Esophagus squamous epithelium (tissue), 4 donors: ENCODE data around the gene PLEKHA7.

Experiments used
- POLR2A ChIP-seq, 4 donors: fragments of 450-650 bp; IDR thresholded peaks; one replicate each; pipeline ENCODE4 v1.6.1; 2017; ENCODE audit warnings: antibody characterized with exemption in 4 of 4, mild to moderate bottlenecking in 4 of 4, moderate library complexity in 3 of 4
- TF ChIP-seq, protein P1 (sequence below), 6 experiments: fragments of 450-650 bp in 4 of 6; fragments of 200-600 bp in 2 of 6; sonication (generic) in 2 of 6; IDR thresholded peaks; one replicate each; pipeline ENCODE4 v1.5.1; 2016 to 2019; ENCODE audit warnings: antibody characterized with exemption in 6 of 6, mild to moderate bottlenecking in 4 of 6, moderate library complexity in 4 of 6

DNA sequence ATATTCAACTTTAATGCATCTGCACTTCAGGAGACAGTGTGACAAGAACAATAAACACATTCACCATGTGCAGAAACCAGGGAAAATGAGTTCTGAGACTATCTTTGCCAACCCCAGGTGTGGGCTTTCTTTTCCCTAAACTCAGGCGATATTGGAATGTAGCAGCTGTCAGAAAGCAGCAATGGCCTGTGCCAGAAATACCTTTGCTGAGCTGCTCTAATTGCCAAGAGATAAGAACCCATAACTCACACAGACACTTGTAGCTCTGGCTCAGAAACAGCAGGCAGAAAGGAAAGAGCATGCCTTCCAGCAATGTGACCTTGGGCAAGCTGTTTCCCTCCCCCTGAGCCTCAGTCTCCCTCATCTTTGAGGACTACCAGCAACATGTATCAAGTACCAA lies 77.6 kb downstream of the PLEKHA7 start:
- TF ChIP-seq, protein P1, sequence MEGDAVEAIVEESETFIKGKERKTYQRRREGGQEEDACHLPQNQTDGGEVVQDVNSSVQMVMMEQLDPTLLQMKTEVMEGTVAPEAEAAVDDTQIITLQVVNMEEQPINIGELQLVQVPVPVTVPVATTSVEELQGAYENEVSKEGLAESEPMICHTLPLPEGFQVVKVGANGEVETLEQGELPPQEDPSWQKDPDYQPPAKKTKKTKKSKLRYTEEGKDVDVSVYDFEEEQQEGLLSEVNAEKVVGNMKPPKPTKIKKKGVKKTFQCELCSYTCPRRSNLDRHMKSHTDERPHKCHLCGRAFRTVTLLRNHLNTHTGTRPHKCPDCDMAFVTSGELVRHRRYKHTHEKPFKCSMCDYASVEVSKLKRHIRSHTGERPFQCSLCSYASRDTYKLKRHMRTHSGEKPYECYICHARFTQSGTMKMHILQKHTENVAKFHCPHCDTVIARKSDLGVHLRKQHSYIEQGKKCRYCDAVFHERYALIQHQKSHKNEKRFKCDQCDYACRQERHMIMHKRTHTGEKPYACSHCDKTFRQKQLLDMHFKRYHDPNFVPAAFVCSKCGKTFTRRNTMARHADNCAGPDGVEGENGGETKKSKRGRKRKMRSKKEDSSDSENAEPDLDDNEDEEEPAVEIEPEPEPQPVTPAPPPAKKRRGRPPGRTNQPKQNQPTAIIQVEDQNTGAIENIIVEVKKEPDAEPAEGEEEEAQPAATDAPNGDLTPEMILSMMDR (IDR thresholded peaks at IDR 0.05), result no peak
- TF ChIP-seq POLR2A (IDR thresholded peaks at IDR 0.05), result no peak
